Testis (tissue), 2 donors: ENCODE results near the gene CKAP4.

Experiments used
- CTCF ChIP-seq, 3 experiments: fragments of 450-650 bp in 2 of 3; fragments of 200-600 bp in 1 of 3; sonication (generic) in 1 of 3; IDR thresholded peaks; one replicate each; pipeline ENCODE4 v1.5.1; 2016 to 2019; ENCODE audit warnings: antibody characterized with exemption in 3 of 3, mild to moderate bottlenecking in 2 of 3, moderate library complexity in 1 of 3
- POLR2A ChIP-seq: fragments of 450-650 bp; IDR thresholded peaks from one replicate; pipeline ENCODE4 v1.6.1; 2017; ENCODE audit warnings: antibody characterized with exemption, mild to moderate bottlenecking, moderate library complexity

GRCh38 chr12:106265116-106265515 is 17.3 kb upstream of the CKAP4 start:
- TF ChIP-seq POLR2A (no peak), CTCF (IDR thresholded peaks at IDR 0.05) (no peak)
